GM12891 (cell line): ENCODE data around the gene DENND2D.

Source experiments
- DNase-seq: peaks from one replicate; pipeline ENCODE4 v3.0.0; 2011; ENCODE audit warnings: low spot score; ENCODE audit not compliant: insufficient read length
- FAIRE-seq: peaks from 2 replicates; lab custom pipeline; 2011; peaks lifted over from hg19 to GRCh38; lab: Jason Lieb, UNC
- PAX5 ChIP-seq: IDR thresholded peaks from 2 replicates; pipeline ENCODE4 v1.6.1; 2011; ENCODE audit warnings: low read length, moderate library complexity, mild to moderate bottlenecking; ENCODE audit not compliant: insufficient read depth, severe bottlenecking
- POLR2A ChIP-seq: IDR thresholded peaks from 2 replicates; pipeline ENCODE4 v1.6.1; 2011; ENCODE audit warnings: low read depth, low read length, control low read depth
- POLR2AphosphoS5 ChIP-seq: IDR thresholded peaks from 2 replicates; pipeline ENCODE4 v1.6.1; 2011; ENCODE audit warnings: low read depth, low read length, control low read depth
- POU2F2 ChIP-seq: IDR thresholded peaks from 2 replicates; pipeline ENCODE4 v1.6.1; 2011; ENCODE audit warnings: low read depth, mild to moderate bottlenecking, control low read depth, low read length, moderate library complexity
- SPI1 ChIP-seq: IDR thresholded peaks from 2 replicates; pipeline ENCODE4 v1.6.1; 2011; ENCODE audit warnings: low read depth, low read length, control low read depth
- TAF1 ChIP-seq: IDR thresholded peaks from 2 replicates; pipeline ENCODE4 v1.6.1; 2011; ENCODE audit warnings: low read depth, low read length, control low read depth

DENND2D gene

DNA sequence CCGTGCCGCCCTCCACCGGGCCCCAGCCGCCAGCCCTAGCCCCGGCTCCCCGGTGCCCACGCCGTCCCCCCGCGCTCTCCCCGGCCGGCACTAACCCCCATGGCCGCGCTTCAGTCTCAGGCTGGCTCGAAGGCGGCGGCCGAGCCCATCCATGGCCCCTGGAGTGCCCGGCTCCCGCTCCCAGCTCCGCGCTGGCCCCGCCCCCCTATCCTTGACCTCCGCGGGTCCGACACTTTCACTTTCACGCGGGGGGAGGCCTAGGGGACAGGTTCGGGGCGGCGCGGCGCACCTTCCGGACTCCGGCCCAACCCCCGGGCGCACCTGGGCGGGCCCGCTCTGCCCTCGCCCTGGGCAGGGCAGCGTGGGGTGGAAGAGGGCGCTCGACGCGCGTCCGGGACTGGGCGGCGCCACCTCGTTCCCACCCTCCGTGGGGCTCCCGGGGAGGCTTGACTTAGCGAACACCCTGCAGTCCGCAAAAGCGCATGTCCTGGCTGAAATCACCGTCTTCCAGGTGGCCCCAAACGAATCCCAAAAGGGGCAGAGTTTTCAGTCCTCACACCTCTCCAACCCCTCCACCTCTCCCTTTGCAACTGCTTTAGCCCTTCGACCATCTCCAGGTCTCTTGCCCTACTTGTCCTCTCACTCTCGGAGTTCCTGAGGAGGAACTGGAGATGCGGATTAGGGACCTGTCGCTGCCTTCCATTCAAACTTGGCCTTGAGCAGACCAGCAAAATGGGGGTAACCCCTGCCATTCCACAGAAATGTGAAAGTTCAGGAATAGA lies 3.9 kb upstream of the DENND2D start:
- DNase-seq (peak; percentile 69), FAIRE-seq (no peak)

DNA sequence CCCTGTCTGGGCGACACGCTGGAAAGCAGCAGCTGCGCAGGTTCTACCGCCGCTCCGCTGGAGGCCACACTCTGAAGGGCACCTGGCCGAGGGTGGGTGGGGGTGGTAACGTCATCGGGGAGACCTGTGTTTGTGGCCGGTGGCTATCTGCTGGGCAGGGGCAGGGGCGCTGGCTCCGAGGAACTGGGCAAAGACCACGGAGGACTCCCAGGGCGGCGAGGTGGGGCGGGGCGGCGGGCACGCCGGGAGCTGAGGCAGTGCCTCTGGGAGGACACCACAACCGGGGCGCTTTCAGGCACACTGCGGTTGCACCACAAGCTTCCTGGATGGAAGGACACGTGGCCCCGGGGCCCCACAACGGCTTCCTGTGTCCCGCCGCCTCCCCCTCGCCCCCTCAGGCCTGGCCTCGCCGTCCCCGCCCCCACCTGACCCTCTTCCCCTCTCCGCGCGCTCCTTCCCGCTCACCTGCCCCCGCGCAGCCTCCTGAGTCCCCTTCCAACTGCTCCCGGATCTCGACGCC lies 3.3 kb upstream of the DENND2D start:
- TF ChIP-seq POLR2A, result peak; percentile 75
- peak; percentile 32; the same call in 1 of the 2 replicates for TF ChIP-seq TAF1
- TF ChIP-seq PAX5, result no peak
- TF ChIP-seq POLR2AphosphoS5, result peak; percentile 77
- TF ChIP-seq POU2F2, result peak; percentile 80
- FAIRE-seq, result peak; percentile 93
- peak; percentile 86 for DNase-seq

More for the DNA sequence above, 3.9 kb upstream of the DENND2D start:
- TF ChIP-seq SPI1 (no peak), POU2F2 (peak; percentile 27; the same call in 1 of the 2 replicates), POLR2AphosphoS5 (peak; percentile 28; the same call in 1 of the 2 replicates), PAX5 (no peak), TAF1 (peak; percentile 70; the same call in 1 of the 2 replicates)

- DNase-seq, result no peak
- peak; percentile 46; the same call in 1 of the 2 replicates for TF ChIP-seq POLR2A
- 0 out of 2 replicates have a peak, but pooled peaks have one; percentile 25 for TF ChIP-seq SPI1
- TF ChIP-seq POLR2AphosphoS5, result no peak
- FAIRE-seq, result no peak
Observed at GRCh38 chr1:111202707-111203623, 2.5 kb upstream of the DENND2D start.

GRCh38 chr1:111202366-111202706 lies 1.9 kb upstream of the DENND2D start:
- no peak for TF ChIP-seq SPI1
- DNase-seq, result no peak
- FAIRE-seq, result no peak

GRCh38 chr1:111201275-111202090 lies 1.0 kb upstream of the DENND2D start:
- no peak for DNase-seq
- peak; percentile 71 for FAIRE-seq
- TF ChIP-seq PAX5, result no peak
- no peak for TF ChIP-seq TAF1
- TF ChIP-seq POLR2AphosphoS5, result no peak
- no peak for TF ChIP-seq POU2F2
- TF ChIP-seq POLR2A, result no peak
- TF ChIP-seq SPI1, result no peak

GRCh38 chr1:111200802-111201161 lies 336 bp upstream of the DENND2D start:
- FAIRE-seq, result peak; percentile 63
- no peak for DNase-seq
- TF ChIP-seq POLR2A (no peak), TAF1 (peak; percentile 17; the same call in 1 of the 2 replicates), POLR2AphosphoS5 (no peak), SPI1 (no peak)

DNA sequence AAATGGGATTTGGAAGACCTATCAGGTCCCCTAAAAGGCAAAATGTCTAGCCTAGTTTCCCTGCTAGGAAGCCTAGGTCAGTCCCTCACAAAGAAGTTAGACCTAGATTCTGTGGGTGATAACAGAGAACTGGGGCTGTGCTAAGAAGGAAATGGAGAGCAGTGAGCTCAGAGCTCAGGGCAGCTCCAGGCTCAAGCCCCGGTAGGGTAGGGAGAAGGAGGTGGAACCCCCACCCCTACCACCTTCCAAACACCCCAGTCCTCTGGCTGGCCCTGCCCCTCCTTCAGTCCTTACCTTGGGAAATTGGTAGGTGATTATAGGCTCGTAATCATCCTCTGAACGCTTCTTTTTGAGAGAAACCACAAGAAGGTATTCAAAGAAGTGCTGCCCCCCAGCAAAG lies 1.1 kb downstream of the DENND2D start:
- FAIRE-seq (no peak), DNase-seq (no peak)
- TF ChIP-seq POU2F2, result no peak
- TF ChIP-seq POLR2AphosphoS5, result no peak
- TF ChIP-seq POLR2A, result no peak
- no peak for TF ChIP-seq TAF1
- no peak for TF ChIP-seq PAX5
- TF ChIP-seq SPI1, result no peak

DNA sequence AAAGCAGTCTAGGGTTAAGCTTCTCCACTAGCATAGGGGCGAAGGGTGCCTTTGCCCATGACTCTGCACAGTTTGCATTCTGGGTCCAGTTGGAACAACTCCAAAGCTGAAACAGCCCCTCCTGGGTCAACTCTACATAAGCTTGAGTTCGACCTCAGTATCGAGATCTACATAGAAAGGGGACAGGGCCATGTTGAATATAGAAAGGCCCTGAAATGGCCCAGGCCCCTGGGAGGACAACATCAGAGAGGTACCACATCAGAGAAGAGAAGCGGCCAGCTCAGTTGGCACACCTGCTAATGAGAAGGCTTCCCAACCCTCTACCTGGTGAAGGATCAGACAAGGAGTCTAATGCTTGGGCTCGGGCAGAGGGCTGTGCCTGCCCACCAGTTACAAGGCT lies 1.6 kb downstream of the DENND2D start:
- TF ChIP-seq POU2F2, result no peak
- DNase-seq (no peak), FAIRE-seq (no peak)

GRCh38 chr1:111197598-111198284 lies 2.7 kb downstream of the DENND2D start:
- TF ChIP-seq POU2F2 (no peak), POLR2A (no peak), PAX5 (no peak), TAF1 (no peak), SPI1 (no peak), POLR2AphosphoS5 (no peak)
- FAIRE-seq, result peak; percentile 60
- no peak for DNase-seq
